ENCODE results near the gene ERI2. TPM values are rescaled to one million over a fixed set of nuclear protein-coding genes. Genes with fewer than 3 reads are reported as not detected.
A peak's percentile ranks its signal among the peaks of the same experiment; 100 is the strongest.
"Not testable (repeated sequence)": the region's sequence is repeated elsewhere in the genome, so short reads cannot be mapped to it uniquely, and the experiment has no call there.

Gene ERI2
- total RNA-seq, 8 experiments from 2014 or later, result 16.5 to 36.5 (median 24.6) TPM

- WGBS, 10 experiments, result 83 to 100% (median 91%) methylated on average over 1 to 7 of the region's 11 CpGs; no CpG with 5 or more reads in 3 of the 10 experiments
- peaks cover 0 to 6% of the 10 kb centered on the region in 2 donors for H3K4me1 ChIP-seq (replicated peaks in 1 of 2)
- no peak for ATAC-seq (replicated peaks in 6 of 8)
- no peak overlapping the region for H3K4me3 ChIP-seq
- in situ Hi-C loops (cut with MboI; ENCODE audit: low pct_unique_long_range_greater_than_20kb in 2 of 9, low sequenced_read_pairs in 9 of 9, unreplicated experiment in 9 of 9), result loop anchor here in 1 of 9 experiments (25.0 kb wide), 1 partner anchor 479 kb away; the partner anchor contains the start of gene CRYM
- H3K27ac ChIP-seq, result no peak overlapping the region
Measured at GRCh38 chr16:20807862-20808261, 1.6 kb upstream of the ERI2 start.

- 0 to 21% (median 4%) methylated on average over 2 to 12 of the region's 12 CpGs; no CpG with 5 or more reads in 1 of the 10 experiments for WGBS, 10 experiments
- not testable (repeated sequence) for H3K4me1 ChIP-seq (replicated peaks in 1 of 2); ATAC-seq (replicated peaks in 6 of 8)
- H3K4me3 ChIP-seq, result peak overlapping the region; percentile 61 to 92 (median 71)
- in situ Hi-C loops (cut with MboI; ENCODE audit: low pct_unique_long_range_greater_than_20kb in 2 of 9, low sequenced_read_pairs in 9 of 9, unreplicated experiment in 9 of 9), result loop anchor here in 1 of 9 experiments (25.0 kb wide), 1 partner anchor 482 kb away; the partner anchor contains the start of gene CRYM
- H3K27ac ChIP-seq, result peak overlapping the region; percentile 41 to 74
Measured at GRCh38 chr16:20805684-20806167, 546 bp downstream of the ERI2 start.

- ATAC-seq (replicated peaks in 6 of 8), result no peak
- Histone ChIP-seq H3K4me3 (no peak overlapping the region), H3K27ac (no peak overlapping the region), H3K4me1 (replicated peaks in 1 of 2) (peaks cover 0 to 6% of the 10 kb centered on the region in 2 donors)
- 61 to 100% (median 89%) methylated on average over 1 to 7 of the region's 7 CpGs for WGBS, 10 experiments
- in situ Hi-C loops (cut with MboI; ENCODE audit: low pct_unique_long_range_greater_than_20kb in 2 of 9, low sequenced_read_pairs in 9 of 9, unreplicated experiment in 9 of 9), result loop anchor here in 1 of 9 experiments (25.0 kb wide), 1 partner anchor 484 kb away; the partner anchor contains the start of gene CRYM
Measured at GRCh38 chr16:20803561-20804214, 2.6 kb downstream of the ERI2 start.

- Histone ChIP-seq H3K4me3 (no peak overlapping the region), H3K27ac (no peak overlapping the region), H3K4me1 (replicated peaks in 1 of 2) (peaks cover 0 to 6% of the 10 kb centered on the region in 2 donors)
- no peak for ATAC-seq (replicated peaks in 6 of 8)
- 29 to 100% (median 88%) methylated on average over 1 to 2 of the region's 2 CpGs; no CpG with 5 or more reads in 1 of the 10 experiments for WGBS, 10 experiments
- in situ Hi-C loops (cut with MboI; ENCODE audit: low pct_unique_long_range_greater_than_20kb in 2 of 9, low sequenced_read_pairs in 9 of 9, unreplicated experiment in 9 of 9), result loop anchor here in 1 of 9 experiments (25.0 kb wide), 1 partner anchor 484 kb away; the partner anchor contains the start of gene CRYM
Measured at GRCh38 chr16:20803192-20803560, 3.1 kb downstream of the ERI2 start.

GRCh38 chr16:20801278-20801677 is 5.0 kb downstream of the ERI2 start:
- no peak for ATAC-seq (replicated peaks in 6 of 8)

GRCh38 chr16:20799599-20799998 is 6.7 kb downstream of the ERI2 start:
- no peak overlapping the region for H3K27ac ChIP-seq
- peak in 1 of 8 experiments; percentile 25 for ATAC-seq (replicated peaks in 6 of 8)
- WGBS, 10 experiments, result 0 to 100% (median 64%) methylated on average over 1 to 2 of the region's 2 CpGs; no CpG with 5 or more reads in 1 of the 10 experiments

More at GRCh38 chr16:20801278-20801677, 5.0 kb downstream of the ERI2 start:
- Histone ChIP-seq H3K4me1 (replicated peaks in 1 of 2) (peaks cover 0 to 6% of the 10 kb centered on the region in 2 donors), H3K27ac (no peak overlapping the region), H3K4me3 (no peak overlapping the region)
- in situ Hi-C loops (cut with MboI; ENCODE audit: low pct_unique_long_range_greater_than_20kb in 2 of 9, low sequenced_read_pairs in 9 of 9, unreplicated experiment in 9 of 9), result loop anchor here in 1 of 9 experiments (25.0 kb wide), 1 partner anchor 486 kb away; the partner anchor contains the start of gene CRYM
- WGBS, 10 experiments, result 44 to 100% (median 84%) methylated on average over 1 of the region's 1 CpG; no CpG with 5 or more reads in 2 of the 10 experiments

GRCh38 chr16:20798364-20798763 is 7.9 kb downstream of the ERI2 start:
- Histone ChIP-seq H3K27ac (no peak overlapping the region), H3K4me3 (no peak overlapping the region), H3K4me1 (replicated peaks in 1 of 2) (no peaks in the 10 kb centered on the region)
- 67 to 100% (median 88%) methylated on average over 1 to 2 of the region's 2 CpGs; no CpG with 5 or more reads in 2 of the 10 experiments for WGBS, 10 experiments
- in situ Hi-C loops (cut with MboI; ENCODE audit: low pct_unique_long_range_greater_than_20kb in 2 of 9, low sequenced_read_pairs in 9 of 9, unreplicated experiment in 9 of 9), result no loop called here
- no peak for ATAC-seq (replicated peaks in 6 of 8)

More at GRCh38 chr16:20799599-20799998, 6.7 kb downstream of the ERI2 start:
- H3K4me1 ChIP-seq (replicated peaks in 1 of 2), result no peaks in the 10 kb centered on the region
- in situ Hi-C loops (cut with MboI; ENCODE audit: low pct_unique_long_range_greater_than_20kb in 2 of 9, low sequenced_read_pairs in 9 of 9, unreplicated experiment in 9 of 9), result no loop called here
- no peak overlapping the region for H3K4me3 ChIP-seq

DNA sequence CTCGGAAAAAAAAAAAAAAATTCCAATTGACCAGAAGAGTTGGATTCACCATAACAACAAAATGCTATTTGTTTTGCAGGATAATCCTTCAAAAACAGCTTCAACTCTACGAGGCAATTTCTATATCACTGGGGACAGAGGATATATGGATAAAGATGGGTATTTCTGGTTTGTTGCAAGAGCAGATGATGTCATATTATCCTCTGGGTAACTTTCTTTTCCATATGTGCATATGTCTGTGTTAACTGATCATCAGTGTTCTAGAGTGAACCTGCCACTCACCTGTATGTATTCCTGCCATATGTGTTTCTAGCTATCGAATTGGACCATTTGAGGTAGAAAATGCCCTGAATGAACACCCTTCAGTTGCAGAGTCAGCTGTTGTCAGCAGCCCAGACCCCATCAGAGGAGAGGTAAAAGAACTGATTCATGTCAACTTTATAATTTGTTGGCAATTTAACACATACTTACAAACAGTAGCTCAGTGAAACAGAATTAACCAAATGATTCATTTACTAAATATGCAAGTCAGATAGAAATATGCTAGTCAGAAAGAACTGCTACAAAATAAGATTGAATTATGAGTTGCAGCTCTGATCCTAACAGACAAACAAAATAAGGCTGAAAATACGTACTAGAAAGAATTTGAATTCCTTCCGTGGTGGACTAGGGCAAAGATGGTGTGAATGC is 14.2 kb downstream of the ERI2 start:
- no peak overlapping the region for H3K27ac ChIP-seq
- ATAC-seq (replicated peaks in 6 of 8), result peak in 4 of 8 experiments; percentile 29 to 75 (median 58)
- H3K4me1 ChIP-seq (replicated peaks in 1 of 2), result no peaks in the 10 kb centered on the region
- H3K4me3 ChIP-seq, result no peak overlapping the region
- in situ Hi-C loops (cut with MboI; ENCODE audit: low pct_unique_long_range_greater_than_20kb in 2 of 9, low sequenced_read_pairs in 9 of 9, unreplicated experiment in 9 of 9), result no loop called here
- 33 to 97% (median 81%) methylated on average over 1 to 5 of the region's 5 CpGs; no CpG with 5 or more reads in 1 of the 10 experiments for WGBS, 10 experiments

GRCh38 chr16:20789130-20789529 is 17.1 kb downstream of the ERI2 start:
- no peak overlapping the region for H3K27ac ChIP-seq
- H3K4me3 ChIP-seq, result no peak overlapping the region
- in situ Hi-C loops (cut with MboI; ENCODE audit: low pct_unique_long_range_greater_than_20kb in 2 of 9, low sequenced_read_pairs in 9 of 9, unreplicated experiment in 9 of 9), result no loop called here
- ATAC-seq (replicated peaks in 6 of 8), result no peak
- no peaks in the 10 kb centered on the region for H3K4me1 ChIP-seq (replicated peaks in 1 of 2)

GRCh38 chr16:20784204-20784603 is 22.1 kb downstream of the ERI2 start:
- no peak overlapping the region for H3K4me3 ChIP-seq
- in situ Hi-C loops (cut with MboI; ENCODE audit: low pct_unique_long_range_greater_than_20kb in 2 of 9, low sequenced_read_pairs in 9 of 9, unreplicated experiment in 9 of 9), result no loop called here
- ATAC-seq (replicated peaks in 6 of 8), result no peak
- no peaks in the 10 kb centered on the region for H3K4me1 ChIP-seq (replicated peaks in 1 of 2)
- H3K27ac ChIP-seq, result no peak overlapping the region

DNA sequence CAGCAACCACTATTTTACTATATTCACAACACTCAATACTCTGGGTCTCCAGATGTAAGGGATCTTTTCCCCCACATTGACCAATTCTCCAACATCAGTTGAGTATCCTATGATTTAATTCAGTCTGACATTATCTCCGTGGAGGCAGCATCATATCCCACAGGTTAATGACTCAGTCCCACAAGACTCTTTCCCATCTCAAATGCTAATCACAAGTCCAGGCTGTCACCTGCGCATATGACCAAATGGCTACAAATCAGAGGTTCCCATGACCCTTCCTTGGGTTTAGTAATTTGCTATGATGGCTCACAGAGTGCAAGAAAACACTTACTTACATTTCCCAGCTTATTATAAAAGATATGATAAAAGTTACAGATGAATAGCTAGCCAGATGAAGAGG is 23.8 kb downstream of the ERI2 start:
- Histone ChIP-seq H3K4me3 (no peak overlapping the region), H3K4me1 (replicated peaks in 1 of 2) (no peaks in the 10 kb centered on the region), H3K27ac (no peak overlapping the region)
- ATAC-seq (replicated peaks in 6 of 8), result peak in 1 of 8 experiments; percentile 67
- 20 to 100% (median 100%) methylated on average over 1 to 2 of the region's 2 CpGs; no CpG with 5 or more reads in 3 of the 10 experiments for WGBS, 10 experiments
- in situ Hi-C loops (cut with MboI; ENCODE audit: low pct_unique_long_range_greater_than_20kb in 2 of 9, low sequenced_read_pairs in 9 of 9, unreplicated experiment in 9 of 9), result no loop called here

GRCh38 chr16:20781697-20782096 is 24.6 kb downstream of the ERI2 start:
- H3K27ac ChIP-seq, result no peak overlapping the region
- WGBS, 10 experiments, result 63 to 100% (median 71%) methylated on average over 1 of the region's 1 CpG; no CpG with 5 or more reads in 7 of the 10 experiments
- H3K4me3 ChIP-seq, result no peak overlapping the region
- in situ Hi-C loops (cut with MboI; ENCODE audit: low pct_unique_long_range_greater_than_20kb in 2 of 9, low sequenced_read_pairs in 9 of 9, unreplicated experiment in 9 of 9), result no loop called here
- ATAC-seq (replicated peaks in 6 of 8), result no peak
- no peaks in the 10 kb centered on the region for H3K4me1 ChIP-seq (replicated peaks in 1 of 2)

Data from motor neuron (in vitro differentiated cells).